Type B pancreatic cell (in vitro differentiated cells): ENCODE results near the gene CFAP73. TPM values are rescaled to one million over a fixed set of nuclear protein-coding genes. Genes with fewer than 3 reads are reported as not detected.
A peak's percentile ranks its signal among the peaks of the same experiment; 100 is the strongest.

Experiments used
- DNase-seq: peaks from one replicate; pipeline ENCODE4 v3.0.0; 2021; ENCODE audit warnings: mixed read lengths; ENCODE audit not compliant: unreplicated experiment; ENCODE audit errors: extremely low spot score
- H3K27ac Mint-ChIP-seq: 2 replicates; pipeline ENCODE4 v1.8.0; 2021; ENCODE audit warnings: mild to moderate bottlenecking, mixed read lengths
- H3K27me3 Mint-ChIP-seq: 2 replicates; pipeline ENCODE4 v1.8.0; 2021; ENCODE audit warnings: mixed read lengths
- H3K36me3 Mint-ChIP-seq: 2 replicates; pipeline ENCODE4 v1.8.0; 2021; ENCODE audit warnings: mixed read lengths
- H3K4me1 Mint-ChIP-seq: one replicate; pipeline ENCODE4 v1.8.0; 2021; ENCODE audit warnings: mixed read lengths; ENCODE audit not compliant: unreplicated experiment
- H3K4me3 Mint-ChIP-seq: 2 replicates; pipeline ENCODE4 v1.8.0; 2021; ENCODE audit warnings: mild to moderate bottlenecking, mixed read lengths
- H3K9me3 Mint-ChIP-seq: 2 replicates; pipeline ENCODE4 v1.8.0; 2021; ENCODE audit warnings: mixed read lengths
- total RNA-seq: library from RNA; stranded (reverse); gene quantifications from 2 replicates; pipeline ENCODE4 v1.2.1, GENCODE V29; 2021; ENCODE audit warnings: low replicate concordance
- TF ChIP-seq, protein P1 (sequence below): fragments of 200-600 bp; sonication (generic); conservative IDR thresholded peaks from 2 replicates; pipeline ENCODE4 v1.5.0; 2021; ENCODE audit warnings: antibody characterized with exemption, mild to moderate bottlenecking

Gene CFAP73
- total RNA-seq, 1 donor from 2014 or later: 0.27 TPM

GRCh38 chr12:113173081-113173698, 23.7 kb downstream of the CFAP73 start:
- no peak overlapping the region for H3K4me3 Mint-ChIP-seq
- no peaks in the 10 kb centered on the region for H3K27me3 Mint-ChIP-seq
- H3K9me3 Mint-ChIP-seq: no peaks in the 10 kb centered on the region
- no peak overlapping the region for H3K27ac Mint-ChIP-seq
- TF ChIP-seq, protein P1, sequence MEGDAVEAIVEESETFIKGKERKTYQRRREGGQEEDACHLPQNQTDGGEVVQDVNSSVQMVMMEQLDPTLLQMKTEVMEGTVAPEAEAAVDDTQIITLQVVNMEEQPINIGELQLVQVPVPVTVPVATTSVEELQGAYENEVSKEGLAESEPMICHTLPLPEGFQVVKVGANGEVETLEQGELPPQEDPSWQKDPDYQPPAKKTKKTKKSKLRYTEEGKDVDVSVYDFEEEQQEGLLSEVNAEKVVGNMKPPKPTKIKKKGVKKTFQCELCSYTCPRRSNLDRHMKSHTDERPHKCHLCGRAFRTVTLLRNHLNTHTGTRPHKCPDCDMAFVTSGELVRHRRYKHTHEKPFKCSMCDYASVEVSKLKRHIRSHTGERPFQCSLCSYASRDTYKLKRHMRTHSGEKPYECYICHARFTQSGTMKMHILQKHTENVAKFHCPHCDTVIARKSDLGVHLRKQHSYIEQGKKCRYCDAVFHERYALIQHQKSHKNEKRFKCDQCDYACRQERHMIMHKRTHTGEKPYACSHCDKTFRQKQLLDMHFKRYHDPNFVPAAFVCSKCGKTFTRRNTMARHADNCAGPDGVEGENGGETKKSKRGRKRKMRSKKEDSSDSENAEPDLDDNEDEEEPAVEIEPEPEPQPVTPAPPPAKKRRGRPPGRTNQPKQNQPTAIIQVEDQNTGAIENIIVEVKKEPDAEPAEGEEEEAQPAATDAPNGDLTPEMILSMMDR: no peak
- no peak for DNase-seq
- peaks cover 3% of the 10 kb centered on the region for H3K4me1 Mint-ChIP-seq
- H3K36me3 Mint-ChIP-seq: peaks cover 38% of the 10 kb centered on the region

- peak; percentile 81 for DNase-seq
- Mint-ChIP-seq H3K9me3 (no peaks in the 10 kb centered on the region), H3K27me3 (no peaks in the 10 kb centered on the region), H3K4me1 (peaks cover 3% of the 10 kb centered on the region), H3K27ac (peak overlapping the region; percentile 44), H3K4me3 (peak overlapping the region; percentile 31), H3K36me3 (peaks cover 40% of the 10 kb centered on the region)
- TF ChIP-seq, protein P1: peak; percentile 99
Observed at GRCh38 chr12:113174461-113175384, 25.2 kb downstream of the CFAP73 start.

DNA sequence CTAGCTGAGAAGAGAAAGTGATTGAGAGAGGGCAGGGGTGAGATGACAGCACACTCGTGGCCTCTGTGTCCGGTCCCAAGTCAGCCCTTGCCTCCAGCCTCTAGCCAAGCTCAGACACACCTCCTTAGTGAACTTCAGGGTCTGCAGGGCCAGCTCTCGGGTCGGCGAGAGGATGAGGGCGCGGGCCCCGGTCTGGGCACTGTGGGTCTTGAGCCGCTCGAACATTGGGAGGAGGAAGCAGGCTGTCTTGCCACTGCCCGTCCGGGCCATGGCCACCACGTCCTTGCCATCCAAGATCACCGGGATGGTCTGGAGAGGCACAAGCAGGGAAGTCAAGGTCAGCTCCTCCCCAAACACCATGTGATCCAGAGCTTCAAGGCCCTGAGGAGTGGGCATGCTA, 29.5 kb downstream of the CFAP73 start:
- DNase-seq: no peak
- Mint-ChIP-seq H3K27ac (no peak overlapping the region), H3K4me1 (peaks cover 3% of the 10 kb centered on the region), H3K27me3 (no peaks in the 10 kb centered on the region), H3K36me3 (peaks cover 32% of the 10 kb centered on the region), H3K9me3 (no peaks in the 10 kb centered on the region), H3K4me3 (no peak overlapping the region)
- TF ChIP-seq, protein P1: no peak

GRCh38 chr12:113180333-113180732, 30.8 kb downstream of the CFAP73 start:
- Mint-ChIP-seq H3K27ac (no peak overlapping the region), H3K36me3 (peaks cover 25% of the 10 kb centered on the region), H3K4me3 (no peak overlapping the region), H3K9me3 (no peaks in the 10 kb centered on the region), H3K4me1 (no peaks in the 10 kb centered on the region), H3K27me3 (no peaks in the 10 kb centered on the region)
- DNase-seq: no peak
- TF ChIP-seq, protein P1: no peak

DNA sequence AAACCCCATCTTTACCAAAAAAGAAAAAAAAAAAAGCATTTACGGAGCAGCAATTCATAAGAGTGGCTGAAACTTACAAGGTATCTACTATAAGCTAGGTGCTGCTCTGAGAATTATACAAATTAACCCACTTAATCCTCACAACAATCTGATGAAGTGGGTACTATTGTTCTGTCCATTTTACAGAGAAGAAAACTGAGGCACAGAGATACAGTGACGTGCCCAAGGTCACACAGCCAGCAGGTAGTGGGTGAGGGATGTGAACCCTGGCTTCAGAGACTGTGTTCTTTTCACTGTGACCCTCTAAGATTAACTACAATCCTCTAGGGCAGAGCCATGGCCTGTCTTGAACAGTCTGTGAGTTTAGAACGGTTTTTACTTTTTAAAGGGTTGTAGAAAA, 32.5 kb downstream of the CFAP73 start:
- peaks cover 23% of the 10 kb centered on the region for H3K36me3 Mint-ChIP-seq
- no peak overlapping the region for H3K27ac Mint-ChIP-seq
- no peaks in the 10 kb centered on the region for H3K9me3 Mint-ChIP-seq
- no peak overlapping the region for H3K4me3 Mint-ChIP-seq
- DNase-seq: no peak
- no peaks in the 10 kb centered on the region for H3K27me3 Mint-ChIP-seq
- TF ChIP-seq, protein P1: no peak
- H3K4me1 Mint-ChIP-seq: peaks cover 10% of the 10 kb centered on the region
